ENCODE results near the gene GPR155. TPM values are rescaled to one million over a fixed set of nuclear protein-coding genes. Genes with fewer than 3 reads are reported as not detected.

GPR155 gene
- total and polyA plus RNA-seq, 2 of the 4 experiments (the other 2 are of a cell fraction), result 2.3 to 3.4 TPM

DNA sequence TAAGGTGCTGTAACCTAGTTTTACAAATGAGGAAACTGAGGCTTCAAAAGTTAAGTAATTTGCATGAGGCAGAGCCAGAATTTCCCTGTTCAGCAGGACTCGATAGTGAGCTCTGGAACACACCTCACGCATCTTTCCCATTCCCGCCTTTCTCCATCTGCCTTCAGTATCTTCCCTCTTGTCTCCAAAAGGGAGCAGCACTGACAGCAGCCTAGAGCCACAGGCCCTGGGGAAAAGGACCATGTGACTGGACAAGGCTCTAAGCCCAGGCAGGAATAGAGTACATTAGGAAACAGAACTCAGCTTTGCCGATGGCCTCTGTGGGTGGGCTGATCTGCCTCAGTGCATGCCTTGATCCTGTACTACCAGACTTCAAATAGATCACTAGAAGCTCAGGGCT, 21.5 kb downstream of the GPR155 start:
- Histone ChIP-seq H2AK5ac (ENCODE audit: low read depth, low read length) (no peak overlapping the region), H4K5ac (ENCODE audit: low read depth, low read length) (no peak overlapping the region), H3K23ac (ENCODE audit: low read depth, low read length) (no peak overlapping the region), H4K8ac (ENCODE audit: low read depth in 2 of 2, low read length in 2 of 2) (no peak overlapping the region), H4K20me1 (ENCODE audit: insufficient read depth, low read length) (no peaks in the 10 kb centered on the region), H3K27ac (ENCODE audit: insufficient read depth, low read length) (no peak overlapping the region), H3K27me3 (ENCODE audit: control insufficient read depth, insufficient read depth, low read length) (no peaks in the 10 kb centered on the region), H3K9ac (ENCODE audit: low read depth, low read length) (no peak overlapping the region), H3K9me1 (ENCODE audit: insufficient read depth, low read length) (no peaks in the 10 kb centered on the region), H2AK9ac (replicated peaks; ENCODE audit: low read depth, low read length, poor library complexity) (no peak overlapping the region), H3K4me1 (ENCODE audit: control insufficient read depth, insufficient read depth, low read length) (no peaks in the 10 kb centered on the region), H3K36me3 (ENCODE audit: control insufficient read depth, insufficient read depth, low read length) (no peaks in the 10 kb centered on the region), H2AFZ (replicated peaks; ENCODE audit: low read length, poor library complexity) (no peak overlapping the region), H3K79me1 (ENCODE audit: low read depth in 1 of 2, low read length in 2 of 2) (no peaks in the 10 kb centered on the region), H3K14ac (replicated peaks; ENCODE audit: low read depth, low read length) (no peak overlapping the region), H3K4me2 (ENCODE audit: low read depth, low read length) (no peak overlapping the region), H3K56ac (ENCODE audit: extremely low read depth, insufficient read depth, low read length) (no peak overlapping the region), H3K18ac (ENCODE audit: low read depth, low read length) (no peak overlapping the region), H2BK20ac (ENCODE audit: low read depth, low read length) (no peak overlapping the region), H3K4me3 (ENCODE audit: insufficient read depth, low read depth, low read length) (no peak overlapping the region), H2BK5ac (ENCODE audit: low read depth, low read length, poor library complexity, severe bottlenecking) (no peak overlapping the region), H3K9me3 (ENCODE audit: control insufficient read depth, insufficient read depth, low read length) (no peaks in the 10 kb centered on the region), H4K91ac (ENCODE audit: insufficient read depth, low read depth, low read length) (no peak overlapping the region), H2BK120ac (ENCODE audit: low read depth, low read length) (no peak overlapping the region), H3K4ac (ENCODE audit: low read depth, low read length) (no peak overlapping the region), H2BK15ac (ENCODE audit: low read depth, low read length) (no peak overlapping the region)
- DNase-seq, result no peak
- in situ Hi-C loops (cut with MboI; ENCODE audit: low sequenced_read_pairs) (loop anchor here (5.0 to 25.0 kb wide), 3 partner anchors 72 to 522 kb away; no protein-coding TSS in a partner anchor), dilution Hi-C loops (cut with HindIII; ENCODE audit: low sequenced_read_pairs, unreplicated experiment) (no loop called here), intact Hi-C loops (cut with micrococcal nuclease) (no loop called here)
- no TSS peak for BruUV-seq (replicated peaks)
- WGBS, 2 experiments (ENCODE audit: extremely low coverage in 2 of 2, insufficient read length in 1 of 2), result 87% methylated on average over 3 of the region's 4 CpGs; no CpG with 5 or more reads in 1 of the 2 experiments
- ATAC-seq (ENCODE audit: low read depth), result no peak
- CTCF ChIA-PET, result interaction anchor here (0.6 to 1.7 kb wide), 4 partner anchors 55 to 82 kb away, joined by 3 to 8 read pairs (median 6); no protein-coding TSS in a partner anchor
- POLR2A ChIA-PET (ENCODE audit: unreplicated experiment), result interaction anchor here (0.6 kb wide), 1 partner anchor 9 kb away, joined by 26 read pairs; no protein-coding TSS in a partner anchor
- no peak for TF ChIP-seq RFX5 (IDR thresholded peaks at IDR 0.05; ENCODE audit: low read depth, low read length)
- no peak for TF ChIP-seq BHLHE40 (IDR thresholded peaks at IDR 0.05; ENCODE audit: low read depth, low read length)
- TF ChIP-seq MAFK (IDR thresholded peaks at IDR 0.05; ENCODE audit: low read depth, low read length), result no peak
- TF ChIP-seq, protein P1, sequence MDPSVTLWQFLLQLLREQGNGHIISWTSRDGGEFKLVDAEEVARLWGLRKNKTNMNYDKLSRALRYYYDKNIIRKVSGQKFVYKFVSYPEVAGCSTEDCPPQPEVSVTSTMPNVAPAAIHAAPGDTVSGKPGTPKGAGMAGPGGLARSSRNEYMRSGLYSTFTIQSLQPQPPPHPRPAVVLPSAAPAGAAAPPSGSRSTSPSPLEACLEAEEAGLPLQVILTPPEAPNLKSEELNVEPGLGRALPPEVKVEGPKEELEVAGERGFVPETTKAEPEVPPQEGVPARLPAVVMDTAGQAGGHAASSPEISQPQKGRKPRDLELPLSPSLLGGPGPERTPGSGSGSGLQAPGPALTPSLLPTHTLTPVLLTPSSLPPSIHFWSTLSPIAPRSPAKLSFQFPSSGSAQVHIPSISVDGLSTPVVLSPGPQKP (IDR thresholded peaks at IDR 0.05; ENCODE audit: borderline replicate concordance, low read depth, low read length), result no peak
- TF ChIP-seq CEBPB (IDR thresholded peaks at IDR 0.05; ENCODE audit: low read depth, low read length), result no peak
- TF ChIP-seq NFE2L2 (IDR thresholded peaks at IDR 0.05; ENCODE audit: low read depth, low read length), result no peak
- no peak for TF ChIP-seq POLR2A (IDR thresholded peaks at IDR 0.05; ENCODE audit: low read depth, low read length)
- TF ChIP-seq, protein P2, sequence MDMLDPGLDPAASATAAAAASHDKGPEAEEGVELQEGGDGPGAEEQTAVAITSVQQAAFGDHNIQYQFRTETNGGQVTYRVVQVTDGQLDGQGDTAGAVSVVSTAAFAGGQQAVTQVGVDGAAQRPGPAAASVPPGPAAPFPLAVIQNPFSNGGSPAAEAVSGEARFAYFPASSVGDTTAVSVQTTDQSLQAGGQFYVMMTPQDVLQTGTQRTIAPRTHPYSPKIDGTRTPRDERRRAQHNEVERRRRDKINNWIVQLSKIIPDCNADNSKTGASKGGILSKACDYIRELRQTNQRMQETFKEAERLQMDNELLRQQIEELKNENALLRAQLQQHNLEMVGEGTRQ (IDR thresholded peaks at IDR 0.05; ENCODE audit: low read depth, low read length), result no peak
- TF ChIP-seq RAD21 (IDR thresholded peaks at IDR 0.05; ENCODE audit: low read length), result no peak
- no peak for TF ChIP-seq RCOR1 (IDR thresholded peaks at IDR 0.05; ENCODE audit: insufficient replicate concordance, low read length)

Measured in IMR-90 (cell line).